Measurements from ENCODE around the gene RLIM.
"Not testable (repeated sequence)": the region's sequence is repeated elsewhere in the genome, so short reads cannot be mapped to it uniquely, and the experiment has no call there.

The RLIM gene, protein sequence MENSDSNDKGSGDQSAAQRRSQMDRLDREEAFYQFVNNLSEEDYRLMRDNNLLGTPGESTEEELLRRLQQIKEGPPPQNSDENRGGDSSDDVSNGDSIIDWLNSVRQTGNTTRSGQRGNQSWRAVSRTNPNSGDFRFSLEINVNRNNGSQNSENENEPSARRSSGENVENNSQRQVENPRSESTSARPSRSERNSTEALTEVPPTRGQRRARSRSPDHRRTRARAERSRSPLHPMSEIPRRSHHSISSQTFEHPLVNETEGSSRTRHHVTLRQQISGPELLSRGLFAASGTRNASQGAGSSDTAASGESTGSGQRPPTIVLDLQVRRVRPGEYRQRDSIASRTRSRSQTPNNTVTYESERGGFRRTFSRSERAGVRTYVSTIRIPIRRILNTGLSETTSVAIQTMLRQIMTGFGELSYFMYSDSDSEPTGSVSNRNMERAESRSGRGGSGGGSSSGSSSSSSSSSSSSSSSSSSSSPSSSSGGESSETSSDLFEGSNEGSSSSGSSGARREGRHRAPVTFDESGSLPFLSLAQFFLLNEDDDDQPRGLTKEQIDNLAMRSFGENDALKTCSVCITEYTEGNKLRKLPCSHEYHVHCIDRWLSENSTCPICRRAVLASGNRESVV

DNA sequence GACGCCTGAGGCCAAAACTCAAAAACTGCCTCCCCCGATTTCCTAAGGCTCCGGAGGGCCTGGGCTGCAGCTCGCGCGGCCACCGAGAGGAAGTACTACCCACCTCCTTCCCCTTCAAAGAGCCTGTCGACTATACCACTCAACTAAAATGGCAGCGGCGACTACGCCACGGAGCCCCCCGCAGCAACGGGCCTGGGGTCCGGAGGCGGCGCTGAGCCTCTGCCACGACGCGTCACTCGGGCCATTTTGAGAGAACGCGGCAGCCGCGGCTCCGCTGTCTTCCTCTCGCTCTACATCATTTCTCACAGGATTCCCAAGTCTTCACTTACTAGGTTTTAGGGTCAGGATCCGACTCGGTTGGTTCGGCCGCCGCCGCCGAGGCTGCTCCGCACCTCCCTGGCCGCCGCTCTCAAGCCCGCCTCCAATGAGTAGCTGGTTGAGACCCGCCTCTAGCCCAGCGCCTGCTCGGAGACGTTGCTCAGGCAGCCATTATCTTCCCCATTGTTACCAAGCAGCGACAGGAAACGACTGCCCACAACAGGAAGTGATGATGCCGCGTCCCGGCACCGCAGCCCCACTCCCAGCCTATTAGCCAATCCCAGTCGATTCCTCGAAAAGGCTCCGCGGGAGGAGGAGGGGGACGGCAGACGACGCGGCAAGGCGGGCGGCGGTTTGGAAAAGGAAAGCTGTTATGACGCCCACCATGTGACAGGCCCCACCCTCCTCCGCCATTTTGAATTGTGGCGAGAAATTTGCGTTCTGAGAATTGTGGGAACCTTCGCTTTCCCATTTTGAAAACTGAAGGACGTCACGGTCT lies at the start of gene RLIM:
Gene RLIM, minus strand, starts transcription at position 532 of the 817 bp plus-strand sequence. CDS start 18,647 bp downstream, outside the sequence.
- H3K4me1 ChIP-seq (ENCODE audit: control insufficient read depth, insufficient read depth, low read length), result no peaks in the 10 kb centered on the region
- DNase-seq (ENCODE audit: low read depth), result peak; percentile 95
- peak within 1 kb of the TSS; percentile 97 for H3K9ac ChIP-seq (ENCODE audit: low read length)
- H3K4me3 ChIP-seq (ENCODE audit: low read length), result peak within 1 kb of the TSS; percentile 92
- no peaks in the 10 kb centered on the region for H3K36me3 ChIP-seq (ENCODE audit: control insufficient read depth, insufficient read depth, low read length, severe bottlenecking)
- H3K27me3 ChIP-seq (replicated peaks; ENCODE audit: control insufficient read depth, insufficient read depth, low read length), result no peaks in the 10 kb centered on the region
- no peaks in the 10 kb centered on the region for H3K9me3 ChIP-seq (ENCODE audit: control insufficient read depth, low read length)

DNA sequence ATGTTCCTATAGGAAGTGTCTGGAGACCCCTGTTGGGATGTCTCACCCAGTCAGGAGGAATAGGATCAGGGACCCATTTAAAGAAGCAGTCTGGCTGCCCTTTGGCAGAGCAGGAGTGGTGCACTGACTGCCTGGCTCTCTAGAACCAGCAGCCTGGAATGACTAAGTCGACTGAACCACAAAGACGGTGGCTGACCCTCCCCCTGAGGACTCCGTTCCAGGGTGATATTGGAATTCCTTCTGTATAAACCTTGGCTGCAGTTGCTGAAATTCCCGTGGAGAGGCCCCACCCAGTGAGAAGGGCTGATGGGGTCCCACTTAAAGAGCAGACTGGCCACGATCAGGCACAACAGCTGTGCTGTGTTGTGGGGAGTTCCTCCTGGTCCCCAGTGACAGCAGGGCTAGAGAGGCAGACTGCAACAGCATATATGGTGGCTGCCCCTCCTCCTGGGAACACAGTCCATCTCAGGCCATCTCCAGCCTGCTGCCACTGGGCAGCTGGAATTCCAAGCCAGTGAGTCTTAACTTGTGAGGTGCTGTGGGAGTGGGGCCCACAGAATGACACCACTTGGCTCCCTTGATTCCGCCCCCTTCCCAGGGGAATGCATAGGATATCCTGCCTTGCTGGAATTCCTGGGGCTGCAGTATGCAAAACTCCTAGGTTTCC lies 41.8 kb upstream of the RLIM start:
- peaks cover 3% of the 10 kb centered on the region for H3K27me3 ChIP-seq (replicated peaks; ENCODE audit: control insufficient read depth, insufficient read depth, low read length)
- no peaks in the 10 kb centered on the region for H3K4me1 ChIP-seq (ENCODE audit: control insufficient read depth, insufficient read depth, low read length)
- no peak overlapping the region for H3K9ac ChIP-seq (ENCODE audit: low read length)
- H3K36me3 ChIP-seq (ENCODE audit: control insufficient read depth, insufficient read depth, low read length, severe bottlenecking), result no peaks in the 10 kb centered on the region
- no peak overlapping the region for H3K4me3 ChIP-seq (ENCODE audit: low read length)
- DNase-seq (ENCODE audit: low read depth), result no peak
- peaks cover 13% of the 10 kb centered on the region for H3K9me3 ChIP-seq (ENCODE audit: control insufficient read depth, low read length)

DNA sequence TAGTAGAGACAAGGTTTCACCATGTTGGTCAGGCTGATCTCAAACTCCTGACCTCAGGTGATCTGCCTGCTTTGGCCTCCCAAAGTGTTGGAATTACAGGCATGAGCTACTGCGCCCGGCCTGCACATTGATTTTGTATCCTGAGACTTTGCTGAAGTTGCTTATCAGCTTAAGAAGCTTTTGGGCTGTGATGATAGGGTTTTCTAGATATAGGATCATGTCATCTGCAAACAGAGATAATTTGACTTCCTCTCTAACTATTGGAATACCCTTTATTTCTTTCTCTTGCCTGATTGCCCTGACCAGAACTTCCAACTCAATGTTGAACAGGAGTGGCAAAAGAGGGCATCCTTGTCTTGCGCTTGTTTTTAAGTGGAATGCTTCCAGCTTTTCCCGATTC lies 40.5 kb upstream of the RLIM start:
- H3K36me3 ChIP-seq (ENCODE audit: control insufficient read depth, insufficient read depth, low read length, severe bottlenecking); H3K4me3 ChIP-seq (ENCODE audit: low read length); H3K9ac ChIP-seq (ENCODE audit: low read length); H3K4me1 ChIP-seq (ENCODE audit: control insufficient read depth, insufficient read depth, low read length); H3K27me3 ChIP-seq (replicated peaks; ENCODE audit: control insufficient read depth, insufficient read depth, low read length); DNase-seq (ENCODE audit: low read depth): not testable (repeated sequence)
- H3K9me3 ChIP-seq (ENCODE audit: control insufficient read depth, low read length), result peaks cover 13% of the 10 kb centered on the region

DNA sequence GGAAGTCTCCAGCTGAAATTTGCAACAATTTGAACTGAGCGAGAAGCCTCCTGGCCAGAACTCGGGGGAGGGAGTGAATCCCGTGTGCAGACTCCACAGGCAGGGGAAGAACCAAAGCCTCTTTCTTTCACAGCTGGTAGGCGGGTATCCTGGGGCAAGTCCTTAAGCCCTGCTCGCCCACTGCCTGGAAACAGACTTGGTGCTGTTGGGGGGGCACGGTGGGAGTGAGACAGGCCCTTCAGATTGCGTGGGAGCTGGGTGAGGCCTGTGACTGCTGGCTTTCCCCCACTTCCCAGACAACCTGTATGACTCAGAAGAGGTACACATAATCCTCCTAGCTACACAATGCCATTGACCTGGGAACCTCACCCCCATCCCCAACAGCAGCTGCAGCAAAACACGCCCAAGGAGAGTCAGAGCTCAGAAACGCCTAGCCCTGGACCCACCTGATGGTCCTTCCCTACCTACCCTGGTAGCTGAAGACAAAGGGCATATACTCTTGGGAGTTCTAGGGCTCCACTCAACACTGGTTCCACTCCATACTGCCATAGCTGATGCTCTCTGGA lies 22.4 kb upstream of the RLIM start:
- H3K27me3 ChIP-seq (replicated peaks; ENCODE audit: control insufficient read depth, insufficient read depth, low read length), result peaks cover 14% of the 10 kb centered on the region
- peaks cover 7% of the 10 kb centered on the region for H3K9me3 ChIP-seq (ENCODE audit: control insufficient read depth, low read length)
- no peak overlapping the region for H3K4me3 ChIP-seq (ENCODE audit: low read length)
- H3K9ac ChIP-seq (ENCODE audit: low read length), result no peak overlapping the region
- no peak for DNase-seq (ENCODE audit: low read depth)
- H3K4me1 ChIP-seq (ENCODE audit: control insufficient read depth, insufficient read depth, low read length), result no peaks in the 10 kb centered on the region
- H3K36me3 ChIP-seq (ENCODE audit: control insufficient read depth, insufficient read depth, low read length, severe bottlenecking), result no peaks in the 10 kb centered on the region

DNA sequence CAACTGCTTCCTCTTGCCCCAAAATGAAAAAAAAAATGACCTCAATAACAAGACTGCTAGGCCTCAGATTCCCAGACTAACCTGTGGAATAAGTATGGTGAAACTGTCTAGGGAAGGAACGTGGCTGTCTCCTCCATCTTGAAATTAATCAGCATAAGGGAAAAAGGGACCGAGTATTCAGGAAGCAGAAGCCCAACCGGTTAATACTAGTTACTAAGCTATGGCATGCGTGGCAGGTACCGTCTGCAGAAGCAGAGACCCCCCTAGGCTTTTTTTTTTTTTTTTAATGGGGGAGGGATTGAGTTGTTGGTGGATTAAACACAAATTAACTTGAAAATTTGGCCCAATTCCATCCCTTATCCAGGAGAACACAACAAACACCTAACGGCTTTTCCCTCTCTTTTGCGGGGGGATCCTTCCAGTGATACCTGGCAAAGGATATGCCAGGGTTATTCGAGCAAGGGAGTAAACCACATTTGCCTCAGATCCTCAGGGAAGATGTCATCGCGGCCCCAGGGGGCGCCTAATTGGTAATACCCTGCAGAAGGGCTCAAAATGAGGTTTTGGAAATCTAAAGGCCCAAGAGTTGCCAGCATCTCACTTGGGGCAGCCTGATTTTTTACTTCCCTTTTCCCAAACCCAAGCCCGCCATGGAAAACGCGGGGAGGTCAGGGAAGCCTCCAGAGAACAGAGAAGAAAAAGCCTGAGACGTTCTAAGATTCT lies 893 bp downstream of the RLIM start:
- peak overlapping the region; percentile 97 for H3K9ac ChIP-seq (ENCODE audit: low read length)
- no peaks in the 10 kb centered on the region for H3K4me1 ChIP-seq (ENCODE audit: control insufficient read depth, insufficient read depth, low read length)
- peaks cover 2% of the 10 kb centered on the region for H3K36me3 ChIP-seq (ENCODE audit: control insufficient read depth, insufficient read depth, low read length, severe bottlenecking)
- H3K4me3 ChIP-seq (ENCODE audit: low read length), result peak overlapping the region; percentile 92
- H3K9me3 ChIP-seq (ENCODE audit: control insufficient read depth, low read length), result no peaks in the 10 kb centered on the region
- no peaks in the 10 kb centered on the region for H3K27me3 ChIP-seq (replicated peaks; ENCODE audit: control insufficient read depth, insufficient read depth, low read length)
- peak; percentile 54 for DNase-seq (ENCODE audit: low read depth)

DNA sequence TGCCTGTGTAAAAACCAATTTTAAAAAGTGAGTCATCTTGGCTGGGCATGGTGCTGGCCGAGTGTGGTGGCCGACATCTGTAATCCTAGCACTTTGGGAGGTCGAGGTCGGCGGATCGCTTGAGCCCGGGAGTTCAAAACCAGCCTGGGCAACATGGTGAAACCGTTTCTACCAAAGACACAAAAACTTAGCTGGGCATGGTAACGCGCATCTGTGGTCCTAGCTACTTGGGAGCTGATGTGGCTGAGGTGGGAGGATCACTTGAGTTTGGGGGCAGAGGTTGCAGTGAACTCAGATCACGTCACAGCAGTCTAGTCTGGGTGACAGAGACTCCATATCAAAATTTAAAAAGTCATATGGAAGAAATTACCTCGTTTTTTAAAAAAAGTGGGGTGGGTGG lies 7.6 kb downstream of the RLIM start:
- no peak for DNase-seq (ENCODE audit: low read depth)
- H3K4me1 ChIP-seq (ENCODE audit: control insufficient read depth, insufficient read depth, low read length), result no peaks in the 10 kb centered on the region
- no peak overlapping the region for H3K4me3 ChIP-seq (ENCODE audit: low read length)
- H3K36me3 ChIP-seq (ENCODE audit: control insufficient read depth, insufficient read depth, low read length, severe bottlenecking), result peaks cover 11% of the 10 kb centered on the region
- peaks cover 5% of the 10 kb centered on the region for H3K27me3 ChIP-seq (replicated peaks; ENCODE audit: control insufficient read depth, insufficient read depth, low read length)
- no peak overlapping the region for H3K9ac ChIP-seq (ENCODE audit: low read length)
- no peaks in the 10 kb centered on the region for H3K9me3 ChIP-seq (ENCODE audit: control insufficient read depth, low read length)

DNA sequence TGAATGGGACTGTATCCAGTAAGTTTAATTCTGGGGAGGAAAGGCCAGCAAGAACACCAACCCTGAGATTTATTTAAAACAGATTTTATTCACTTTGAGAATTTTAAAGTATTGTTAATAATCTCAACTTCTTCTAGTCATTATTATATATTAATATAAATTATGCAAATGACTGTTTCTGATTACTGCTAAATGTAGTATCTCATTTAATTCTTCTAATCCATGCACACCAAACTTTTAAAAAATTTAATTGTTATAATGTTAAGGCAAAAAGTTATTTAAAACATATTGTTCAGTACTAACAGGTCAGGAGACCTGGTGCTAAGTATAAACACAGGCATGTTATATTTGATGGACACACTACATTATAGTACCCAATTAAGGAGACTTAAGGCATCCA lies 8.1 kb downstream of the RLIM start:
- Histone ChIP-seq H3K9me3 (ENCODE audit: control insufficient read depth, low read length) (no peaks in the 10 kb centered on the region), H3K9ac (ENCODE audit: low read length) (no peak overlapping the region), H3K4me1 (ENCODE audit: control insufficient read depth, insufficient read depth, low read length) (no peaks in the 10 kb centered on the region), H3K36me3 (ENCODE audit: control insufficient read depth, insufficient read depth, low read length, severe bottlenecking) (peaks cover 11% of the 10 kb centered on the region), H3K4me3 (ENCODE audit: low read length) (no peak overlapping the region), H3K27me3 (replicated peaks; ENCODE audit: control insufficient read depth, insufficient read depth, low read length) (peaks cover 5% of the 10 kb centered on the region)
- DNase-seq (ENCODE audit: low read depth), result no peak

DNA sequence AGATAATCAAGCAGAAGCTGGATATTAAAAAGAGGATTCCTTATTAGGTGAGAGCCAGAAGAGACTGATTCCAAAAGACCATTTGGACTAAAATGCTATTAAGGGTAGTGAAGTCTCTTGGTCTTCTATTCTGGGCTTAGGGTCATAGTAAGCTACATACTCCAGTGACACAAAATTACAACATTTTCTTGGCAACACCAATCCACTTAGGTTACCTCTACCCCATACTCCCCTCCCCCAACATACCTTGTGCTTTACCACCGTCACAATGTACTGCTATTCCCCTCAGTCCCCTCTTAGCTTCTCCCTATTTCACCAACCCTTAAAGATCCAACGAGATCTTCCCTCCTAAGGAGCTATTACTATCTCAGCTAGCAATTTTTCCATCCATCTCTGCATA lies 11.4 kb downstream of the RLIM start:
- no peaks in the 10 kb centered on the region for H3K9me3 ChIP-seq (ENCODE audit: control insufficient read depth, low read length)
- H3K27me3 ChIP-seq (replicated peaks; ENCODE audit: control insufficient read depth, insufficient read depth, low read length), result peaks cover 5% of the 10 kb centered on the region
- DNase-seq (ENCODE audit: low read depth), result no peak
- H3K9ac ChIP-seq (ENCODE audit: low read length), result no peak overlapping the region
- peaks cover 7% of the 10 kb centered on the region for H3K36me3 ChIP-seq (ENCODE audit: control insufficient read depth, insufficient read depth, low read length, severe bottlenecking)
- H3K4me3 ChIP-seq (ENCODE audit: low read length), result no peak overlapping the region
- peaks cover 4% of the 10 kb centered on the region for H3K4me1 ChIP-seq (ENCODE audit: control insufficient read depth, insufficient read depth, low read length)

DNA sequence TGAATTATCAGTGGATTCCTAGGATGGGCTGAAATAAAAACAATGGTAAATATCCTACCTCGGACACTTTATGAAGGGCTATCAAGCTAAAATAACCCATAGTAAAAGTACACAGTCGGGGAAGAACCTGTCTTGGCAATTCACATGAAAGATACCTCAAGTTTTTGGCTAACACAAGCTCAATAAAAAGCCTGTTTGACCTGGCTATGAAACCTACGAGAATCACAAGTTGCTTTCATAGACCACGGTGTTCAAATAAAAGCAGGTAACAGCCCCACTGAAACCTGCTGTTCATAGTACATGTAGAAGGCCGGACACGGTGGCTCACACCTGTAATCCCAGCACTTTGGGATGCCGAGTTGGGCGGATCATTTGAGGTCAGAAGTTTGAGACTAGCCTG lies 12.3 kb downstream of the RLIM start:
- Histone ChIP-seq H3K36me3 (ENCODE audit: control insufficient read depth, insufficient read depth, low read length, severe bottlenecking) (peaks cover 9% of the 10 kb centered on the region), H3K9me3 (ENCODE audit: control insufficient read depth, low read length) (no peaks in the 10 kb centered on the region), H3K9ac (ENCODE audit: low read length) (no peak overlapping the region), H3K4me1 (ENCODE audit: control insufficient read depth, insufficient read depth, low read length) (peaks cover 4% of the 10 kb centered on the region), H3K4me3 (ENCODE audit: low read length) (no peak overlapping the region), H3K27me3 (replicated peaks; ENCODE audit: control insufficient read depth, insufficient read depth, low read length) (peaks cover 5% of the 10 kb centered on the region)
- DNase-seq (ENCODE audit: low read depth), result no peak

DNA sequence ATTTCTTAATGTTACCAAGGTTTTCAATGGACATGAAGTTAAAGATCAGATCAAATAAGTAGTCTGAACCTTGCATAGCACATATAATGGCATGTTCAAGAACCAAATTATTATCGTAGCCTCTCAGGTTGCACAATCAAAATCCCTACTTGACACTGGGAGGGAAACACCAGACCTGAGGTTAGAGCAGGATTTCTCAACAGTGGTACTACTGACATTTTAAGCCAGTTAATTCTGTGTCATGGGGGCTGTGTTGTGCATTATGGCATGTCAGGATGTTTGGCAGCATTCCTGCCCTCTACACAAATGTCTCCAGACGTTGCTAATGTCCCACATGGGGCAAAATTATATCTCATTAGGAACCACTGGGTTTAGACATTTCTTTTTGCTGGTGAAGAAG lies 20.8 kb downstream of the RLIM start:
- Histone ChIP-seq H3K4me3 (ENCODE audit: low read length) (no peak overlapping the region), H3K9ac (ENCODE audit: low read length) (no peak overlapping the region), H3K36me3 (ENCODE audit: control insufficient read depth, insufficient read depth, low read length, severe bottlenecking) (peaks cover 69% of the 10 kb centered on the region), H3K9me3 (ENCODE audit: control insufficient read depth, low read length) (no peaks in the 10 kb centered on the region), H3K27me3 (replicated peaks; ENCODE audit: control insufficient read depth, insufficient read depth, low read length) (peaks cover 9% of the 10 kb centered on the region), H3K4me1 (ENCODE audit: control insufficient read depth, insufficient read depth, low read length) (no peaks in the 10 kb centered on the region)
- DNase-seq (ENCODE audit: low read depth), result peak; percentile 66
